Measurements from ENCODE around the gene TLDC2.
"Not testable (repeated sequence)": the region's sequence is repeated elsewhere in the genome, so short reads cannot be mapped to it uniquely, and the experiment has no call there.

The TLDC2 gene

GRCh38 chr20:36916199-36916598 lies 40.3 kb downstream of the TLDC2 start:
- DNase-seq, result no peak

GRCh38 chr20:36917240-36917639 lies 41.3 kb downstream of the TLDC2 start:
- DNase-seq, result no peak

GRCh38 chr20:36917943-36918342 lies 42.0 kb downstream of the TLDC2 start:
- peak; percentile 25 for DNase-seq

GRCh38 chr20:36919715-36920333 lies 43.9 kb downstream of the TLDC2 start:
- DNase-seq, result peak; percentile 20

GRCh38 chr20:36920334-36920730 lies 44.4 kb downstream of the TLDC2 start:
- no peak for DNase-seq

GRCh38 chr20:36924167-36925045 lies 48.5 kb downstream of the TLDC2 start:
- no peak for DNase-seq

- DNase-seq, result no peak
These were observed 49.3 kb downstream of the TLDC2 start for GRCh38 chr20:36925234-36925633.

GRCh38 chr20:36926653-36927200 lies 50.8 kb downstream of the TLDC2 start:
- DNase-seq, result no peak

GRCh38 chr20:36927704-36928103 lies 51.8 kb downstream of the TLDC2 start:
- no peak for DNase-seq

GRCh38 chr20:36929290-36929689 lies 53.4 kb downstream of the TLDC2 start:
- no peak for DNase-seq

GRCh38 chr20:36929691-36930090 lies 53.8 kb downstream of the TLDC2 start:
- no peak for DNase-seq

GRCh38 chr20:36932067-36932466 lies 56.1 kb downstream of the TLDC2 start:
- not testable (repeated sequence) for DNase-seq

GRCh38 chr20:36932476-36933426 lies 56.8 kb downstream of the TLDC2 start:
- no peak for DNase-seq

GRCh38 chr20:36933571-36933970 lies 57.6 kb downstream of the TLDC2 start:
- DNase-seq, result not testable (repeated sequence)

- DNase-seq, result no peak
These were observed 60.4 kb downstream of the TLDC2 start for GRCh38 chr20:36936341-36936740.

GRCh38 chr20:36936761-36937401 lies 60.9 kb downstream of the TLDC2 start:
- DNase-seq, result not testable (repeated sequence)

- no peak for DNase-seq
These were observed 61.4 kb downstream of the TLDC2 start for GRCh38 chr20:36937402-36937770.

- peak; percentile 32 for DNase-seq
These were observed 65.5 kb downstream of the TLDC2 start for GRCh38 chr20:36941401-36941835.
